Endothelial cell (in vitro differentiated cells): ENCODE results near the gene FAM185A. TPM values are rescaled to one million over a fixed set of nuclear protein-coding genes. Genes with fewer than 3 reads are reported as not detected.
"Not testable (repeated sequence)": the region's sequence is repeated elsewhere in the genome, so short reads cannot be mapped to it uniquely, and the experiment has no call there.

ENCODE experiments used
- DNase-seq: peaks from one replicate; pipeline ENCODE4 v3.0.0; 2021; ENCODE audit warnings: low spot score
- H3K27ac Mint-ChIP-seq: one replicate; pipeline ENCODE4 v1.8.0; 2021; ENCODE audit warnings: mixed read lengths, inconsistent platforms; ENCODE audit not compliant: unreplicated experiment
- H3K27me3 Mint-ChIP-seq: one replicate; pipeline ENCODE4 v1.8.0; 2021; ENCODE audit warnings: mild to moderate bottlenecking, moderate library complexity, mixed read lengths, inconsistent platforms; ENCODE audit not compliant: unreplicated experiment
- H3K36me3 Mint-ChIP-seq: one replicate; pipeline ENCODE4 v1.8.0; 2021; ENCODE audit warnings: mild to moderate bottlenecking, low read depth, mixed read lengths, inconsistent platforms; ENCODE audit not compliant: unreplicated experiment
- H3K4me1 Mint-ChIP-seq: one replicate; pipeline ENCODE4 v1.8.0; 2021; ENCODE audit warnings: mild to moderate bottlenecking, mixed read lengths, inconsistent platforms; ENCODE audit not compliant: unreplicated experiment
- H3K4me3 Mint-ChIP-seq: one replicate; pipeline ENCODE4 v1.8.0; 2021; ENCODE audit warnings: mild to moderate bottlenecking, mixed read lengths, inconsistent platforms; ENCODE audit not compliant: unreplicated experiment
- H3K9me3 Mint-ChIP-seq: one replicate; pipeline ENCODE4 v1.8.0; 2021; ENCODE audit warnings: mixed read lengths, inconsistent platforms; ENCODE audit not compliant: unreplicated experiment
- total RNA-seq: library from RNA; stranded (reverse); fragmentation: NEBNext Ultra II Directional; extraction: Animal tissue kit (Norgen Biotek cat#: 25700); gene quantifications from one replicate; pipeline ENCODE4 v1.2.1, GENCODE V29; 2021; ENCODE audit not compliant: unreplicated experiment
- TF ChIP-seq, protein P1 (sequence below): fragments of 200-600 bp; sonication (generic); IDR thresholded peaks from one replicate; pipeline ENCODE4 v1.5.0; 2021; ENCODE audit warnings: antibody characterized with exemption; ENCODE audit not compliant: unreplicated experiment

FAM185A gene
- total RNA-seq, 1 donor from 2014 or later = 2.7 TPM

DNA sequence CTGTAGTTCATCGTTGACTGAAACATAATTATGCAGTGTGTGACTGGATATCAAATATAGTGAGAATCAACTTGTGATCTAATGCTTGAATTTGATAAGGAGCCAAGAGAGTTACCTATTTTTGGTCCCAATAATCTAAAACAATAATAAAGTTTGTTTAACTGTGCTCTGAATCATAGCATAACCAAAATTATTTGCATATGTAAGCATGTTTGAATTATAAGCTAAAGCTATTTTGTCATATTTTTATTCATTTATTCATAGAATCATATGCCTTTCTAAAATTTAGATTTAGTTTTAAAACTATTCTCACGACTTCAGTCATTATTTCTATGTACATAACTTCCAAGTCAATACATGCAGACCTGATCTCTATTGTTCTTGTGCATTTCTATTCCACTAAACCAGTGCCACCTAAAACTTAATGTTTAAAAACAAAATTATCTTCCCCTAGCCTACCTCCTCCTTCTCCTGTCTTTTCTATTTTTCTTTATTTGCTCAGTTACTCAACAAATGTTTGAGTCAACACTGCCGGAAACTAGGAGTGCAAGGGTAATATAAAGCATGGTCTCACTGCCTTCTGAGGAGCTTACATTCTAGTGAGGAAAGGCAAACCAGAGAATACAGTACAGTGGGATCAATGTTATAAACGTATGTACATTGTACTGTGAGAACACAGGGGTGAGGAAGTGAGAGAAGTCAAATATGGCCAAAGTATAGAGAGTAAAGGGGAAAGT is 41.7 kb downstream of the FAM185A start:
- H3K4me3 Mint-ChIP-seq, DNase-seq, H3K27me3 Mint-ChIP-seq, H3K27ac Mint-ChIP-seq, H3K36me3 Mint-ChIP-seq, H3K9me3 Mint-ChIP-seq, H3K4me1 Mint-ChIP-seq: not testable (repeated sequence)

DNA sequence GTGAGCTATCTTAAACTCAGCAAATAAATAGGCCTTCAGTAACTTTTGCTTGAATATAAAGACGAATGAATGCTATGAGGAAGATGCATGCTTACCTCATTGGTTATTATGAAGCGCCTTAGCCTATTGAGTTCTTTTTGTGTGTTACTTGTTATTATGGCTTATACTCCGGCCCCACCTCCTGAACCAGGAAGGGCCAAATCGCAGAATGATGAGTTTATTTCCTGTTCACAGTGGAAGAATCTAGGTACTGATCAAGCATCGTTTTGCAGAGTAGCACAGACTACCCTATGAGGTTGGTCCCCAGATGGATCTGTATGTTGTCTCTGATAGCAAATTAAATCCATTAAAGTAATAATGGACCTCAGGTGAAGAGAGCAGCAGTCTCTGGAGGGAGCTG is 42.6 kb downstream of the FAM185A start:
- not testable (repeated sequence) for H3K36me3 Mint-ChIP-seq, H3K4me3 Mint-ChIP-seq, H3K27me3 Mint-ChIP-seq, H3K27ac Mint-ChIP-seq, H3K9me3 Mint-ChIP-seq, H3K4me1 Mint-ChIP-seq, DNase-seq

DNA sequence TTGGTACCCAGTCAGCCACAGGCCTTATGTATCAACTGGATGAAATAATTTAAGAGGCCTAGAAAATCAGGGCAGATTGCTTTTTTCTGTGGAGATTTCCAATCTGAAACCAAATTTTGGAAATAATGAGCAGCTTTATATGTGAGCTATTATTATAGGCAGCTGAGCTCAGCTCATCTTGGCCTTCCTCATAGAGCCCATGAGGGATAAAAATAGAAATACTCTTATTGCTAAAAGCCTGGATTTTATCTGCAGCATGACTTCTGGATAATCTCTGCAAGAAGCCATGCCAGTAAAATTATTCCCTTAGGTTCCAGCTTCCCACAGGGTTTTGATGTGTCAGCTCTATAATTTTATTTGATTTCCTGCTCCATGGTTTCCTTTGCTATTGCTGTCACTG is 43.0 kb downstream of the FAM185A start:
- DNase-seq, H3K4me3 Mint-ChIP-seq, H3K4me1 Mint-ChIP-seq, H3K27ac Mint-ChIP-seq, H3K27me3 Mint-ChIP-seq, H3K9me3 Mint-ChIP-seq, H3K36me3 Mint-ChIP-seq: not testable (repeated sequence)

DNA sequence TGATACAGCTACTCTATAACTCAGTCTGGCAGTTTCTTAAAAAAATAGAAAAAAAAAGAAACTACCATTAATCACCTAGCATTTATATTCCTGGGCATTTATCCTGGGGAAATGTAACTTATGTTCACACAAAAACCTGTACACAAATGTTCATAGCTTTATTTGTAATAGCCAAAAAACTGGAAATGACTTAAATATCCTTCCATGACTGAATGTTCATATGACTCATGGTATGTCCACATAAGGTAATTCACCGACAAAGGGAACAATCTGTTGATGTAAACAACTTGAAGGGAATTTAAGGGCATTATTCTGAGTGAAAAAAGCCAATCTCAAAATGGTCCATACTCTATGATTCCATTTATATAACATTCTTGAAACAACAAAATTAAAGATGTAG is 45.8 kb downstream of the FAM185A start:
- H3K36me3 Mint-ChIP-seq, H3K4me3 Mint-ChIP-seq, DNase-seq, H3K27me3 Mint-ChIP-seq, H3K9me3 Mint-ChIP-seq, H3K27ac Mint-ChIP-seq, H3K4me1 Mint-ChIP-seq: not testable (repeated sequence)

DNA sequence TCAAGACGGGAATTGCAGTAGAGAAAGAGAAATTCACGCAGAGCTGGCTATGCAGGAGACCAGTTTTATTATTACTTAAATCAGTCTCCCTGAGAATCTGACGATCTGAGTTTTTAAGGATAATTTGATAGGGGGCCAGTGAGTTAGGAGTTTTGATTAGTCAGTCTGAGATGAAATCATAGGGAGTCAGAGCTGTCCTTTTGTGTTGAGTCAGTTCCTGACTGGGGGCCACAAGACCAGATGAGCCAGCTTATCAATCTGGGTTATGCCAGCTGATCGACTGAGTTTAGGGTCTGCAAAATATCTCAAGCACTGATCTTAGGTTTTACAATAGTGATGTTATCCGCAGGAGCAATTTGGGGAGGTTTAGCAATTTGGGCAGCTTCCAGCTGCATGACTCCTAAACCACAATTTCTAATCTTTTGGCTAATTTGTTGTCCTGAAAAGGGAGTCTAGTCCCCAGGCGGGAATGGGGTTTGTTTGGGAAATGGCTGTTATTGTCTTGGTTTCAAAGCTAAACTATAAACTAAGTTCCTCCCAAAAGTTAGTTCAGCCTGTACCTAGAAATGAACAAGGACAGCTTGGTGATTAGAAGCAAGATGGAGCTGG is 47.3 kb downstream of the FAM185A start:
- not testable (repeated sequence) for H3K4me1 Mint-ChIP-seq

DNA sequence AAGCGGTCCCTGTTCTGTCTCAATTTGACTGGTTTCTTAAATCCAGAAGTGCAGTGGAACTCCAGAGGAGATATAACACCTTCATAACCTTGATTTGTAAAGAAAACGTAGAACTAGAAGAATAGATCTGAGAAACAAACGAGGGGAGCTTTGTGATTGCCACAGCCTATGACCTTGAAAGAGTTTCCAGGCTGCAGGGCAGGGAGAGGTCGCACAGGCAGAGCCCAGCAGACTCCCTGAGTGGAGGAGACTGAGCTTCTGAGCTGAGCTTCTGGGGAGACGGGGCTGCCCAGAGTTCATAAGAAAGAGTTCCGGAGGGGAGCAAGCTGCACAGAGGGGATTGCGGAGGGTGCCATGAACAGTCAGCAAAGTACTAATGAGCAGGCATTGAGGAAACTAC is 57.8 kb downstream of the FAM185A start:
- Mint-ChIP-seq H3K36me3 (peaks cover 7% of the 10 kb centered on the region), H3K4me1 (peaks cover 12% of the 10 kb centered on the region), H3K27ac (no peak overlapping the region), H3K27me3 (no peaks in the 10 kb centered on the region), H3K9me3 (no peaks in the 10 kb centered on the region), H3K4me3 (no peak overlapping the region)
- TF ChIP-seq, protein P1, sequence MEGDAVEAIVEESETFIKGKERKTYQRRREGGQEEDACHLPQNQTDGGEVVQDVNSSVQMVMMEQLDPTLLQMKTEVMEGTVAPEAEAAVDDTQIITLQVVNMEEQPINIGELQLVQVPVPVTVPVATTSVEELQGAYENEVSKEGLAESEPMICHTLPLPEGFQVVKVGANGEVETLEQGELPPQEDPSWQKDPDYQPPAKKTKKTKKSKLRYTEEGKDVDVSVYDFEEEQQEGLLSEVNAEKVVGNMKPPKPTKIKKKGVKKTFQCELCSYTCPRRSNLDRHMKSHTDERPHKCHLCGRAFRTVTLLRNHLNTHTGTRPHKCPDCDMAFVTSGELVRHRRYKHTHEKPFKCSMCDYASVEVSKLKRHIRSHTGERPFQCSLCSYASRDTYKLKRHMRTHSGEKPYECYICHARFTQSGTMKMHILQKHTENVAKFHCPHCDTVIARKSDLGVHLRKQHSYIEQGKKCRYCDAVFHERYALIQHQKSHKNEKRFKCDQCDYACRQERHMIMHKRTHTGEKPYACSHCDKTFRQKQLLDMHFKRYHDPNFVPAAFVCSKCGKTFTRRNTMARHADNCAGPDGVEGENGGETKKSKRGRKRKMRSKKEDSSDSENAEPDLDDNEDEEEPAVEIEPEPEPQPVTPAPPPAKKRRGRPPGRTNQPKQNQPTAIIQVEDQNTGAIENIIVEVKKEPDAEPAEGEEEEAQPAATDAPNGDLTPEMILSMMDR = no peak
- no peak for DNase-seq

More for the DNA sequence above, 47.3 kb downstream of the FAM185A start:
- H3K27me3 Mint-ChIP-seq, H3K4me3 Mint-ChIP-seq, DNase-seq, H3K36me3 Mint-ChIP-seq, H3K27ac Mint-ChIP-seq, H3K9me3 Mint-ChIP-seq: not testable (repeated sequence)

DNA sequence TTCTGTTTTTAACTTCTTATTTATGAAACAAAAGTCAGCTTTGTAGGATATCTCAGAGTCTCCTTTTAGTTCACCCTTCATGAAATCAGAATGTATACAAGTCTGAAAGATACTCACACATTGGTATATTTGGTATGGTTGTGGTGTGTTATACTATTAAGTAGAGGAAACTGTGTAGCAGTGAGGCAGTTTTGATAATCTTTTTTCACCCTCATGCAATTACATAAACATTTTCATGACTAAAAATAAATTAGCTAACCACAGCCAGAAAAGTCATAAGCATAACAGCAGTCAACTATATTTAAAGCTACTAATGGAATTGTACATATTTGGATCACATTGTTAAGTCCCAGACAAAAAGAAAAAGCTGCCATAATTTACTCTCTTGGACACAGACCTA is 62.1 kb downstream of the FAM185A start:
- H3K4me3 Mint-ChIP-seq = no peak overlapping the region
- H3K36me3 Mint-ChIP-seq = no peaks in the 10 kb centered on the region
- TF ChIP-seq, protein P1 = no peak
- DNase-seq = no peak
- H3K4me1 Mint-ChIP-seq = no peaks in the 10 kb centered on the region
- no peak overlapping the region for H3K27ac Mint-ChIP-seq
- H3K27me3 Mint-ChIP-seq = peaks cover 2% of the 10 kb centered on the region
- no peaks in the 10 kb centered on the region for H3K9me3 Mint-ChIP-seq
